GM18951 (cell line): Measurements from ENCODE around the gene ANO9.
"Not testable (repeated sequence)": the region's sequence is repeated elsewhere in the genome, so short reads cannot be mapped to it uniquely, and the experiment has no call there.

Source experiments
- POLR2A ChIP-seq: IDR thresholded peaks from 4 replicates; pipeline ENCODE4 v1.6.1; 2011; ENCODE audit warnings: mild to moderate bottlenecking; ENCODE audit not compliant: insufficient read length, insufficient read depth; ENCODE audit errors: extremely low read depth
- in situ Hi-C: fragments of 300-500 bp; cut with MboI; formaldehyde crosslinking; loops from one replicate; pipeline ENCODE4 v1.12.0; 2022; ENCODE audit warnings: low sequenced_read_pairs, mixed read lengths, inconsistent platforms; ENCODE audit not compliant: unreplicated experiment

The ANO9 gene

DNA sequence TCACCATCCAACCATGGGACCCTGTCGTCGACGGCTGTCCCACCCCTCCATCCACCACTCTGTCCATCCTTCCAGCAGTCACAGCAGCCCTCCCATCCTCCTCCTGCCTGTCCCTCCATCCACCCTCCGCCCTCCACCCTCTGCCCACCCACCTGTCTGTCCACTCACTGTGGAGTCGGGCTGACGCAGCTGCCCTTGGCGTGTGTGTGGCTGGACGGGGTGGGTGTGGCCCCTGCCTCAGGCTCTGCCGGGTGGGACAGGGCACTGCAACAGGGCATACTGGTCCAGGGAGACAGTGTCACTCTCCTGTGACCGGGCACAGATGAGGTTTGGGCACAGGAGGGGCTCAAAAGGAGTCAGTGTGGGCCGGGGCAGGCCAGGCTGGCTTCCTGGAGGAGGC, 45.9 kb downstream of the ANO9 start:
- in situ Hi-C loops = no loop called here
- no peak for TF ChIP-seq POLR2A

DNA sequence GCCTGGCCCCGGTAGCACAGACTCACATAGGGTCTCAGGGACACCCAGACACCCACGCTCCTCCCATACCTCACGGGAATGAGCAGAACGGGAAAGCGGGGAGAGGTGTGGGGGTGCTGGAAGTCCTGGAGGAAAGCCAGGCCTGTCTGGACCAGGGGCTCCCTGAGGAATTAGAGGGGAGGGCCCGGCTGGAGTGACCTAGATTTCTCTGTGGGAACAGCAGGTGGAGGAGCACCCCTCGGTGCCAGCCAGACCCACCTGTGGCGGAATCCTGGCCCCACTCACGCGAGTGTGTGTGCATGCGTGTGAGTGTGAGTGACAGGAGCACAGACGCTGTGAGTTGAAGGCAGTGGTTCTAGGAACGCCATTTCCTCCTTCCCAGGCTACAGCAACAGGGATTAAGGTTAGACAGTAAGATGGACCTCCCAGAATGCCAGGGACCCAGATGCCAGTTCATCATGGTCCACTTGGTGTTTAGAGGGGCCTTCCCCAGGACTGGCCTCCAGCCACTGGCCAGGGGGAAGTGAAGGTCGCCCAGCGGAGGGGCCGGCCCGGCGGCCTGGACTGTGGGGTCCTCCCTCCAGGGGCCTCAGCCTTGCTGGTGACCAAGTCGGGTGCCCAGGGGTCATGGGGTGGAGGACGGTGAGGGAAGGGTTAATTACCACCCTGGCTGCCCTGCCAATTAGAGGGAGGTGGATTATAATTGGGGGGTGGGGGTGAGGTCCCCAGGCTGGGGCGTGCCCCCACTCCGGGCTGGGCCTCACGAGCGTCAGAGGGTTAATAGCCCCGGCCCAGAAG, 46.8 kb downstream of the ANO9 start:
- TF ChIP-seq POLR2A = no peak
- in situ Hi-C loops = no loop called here

DNA sequence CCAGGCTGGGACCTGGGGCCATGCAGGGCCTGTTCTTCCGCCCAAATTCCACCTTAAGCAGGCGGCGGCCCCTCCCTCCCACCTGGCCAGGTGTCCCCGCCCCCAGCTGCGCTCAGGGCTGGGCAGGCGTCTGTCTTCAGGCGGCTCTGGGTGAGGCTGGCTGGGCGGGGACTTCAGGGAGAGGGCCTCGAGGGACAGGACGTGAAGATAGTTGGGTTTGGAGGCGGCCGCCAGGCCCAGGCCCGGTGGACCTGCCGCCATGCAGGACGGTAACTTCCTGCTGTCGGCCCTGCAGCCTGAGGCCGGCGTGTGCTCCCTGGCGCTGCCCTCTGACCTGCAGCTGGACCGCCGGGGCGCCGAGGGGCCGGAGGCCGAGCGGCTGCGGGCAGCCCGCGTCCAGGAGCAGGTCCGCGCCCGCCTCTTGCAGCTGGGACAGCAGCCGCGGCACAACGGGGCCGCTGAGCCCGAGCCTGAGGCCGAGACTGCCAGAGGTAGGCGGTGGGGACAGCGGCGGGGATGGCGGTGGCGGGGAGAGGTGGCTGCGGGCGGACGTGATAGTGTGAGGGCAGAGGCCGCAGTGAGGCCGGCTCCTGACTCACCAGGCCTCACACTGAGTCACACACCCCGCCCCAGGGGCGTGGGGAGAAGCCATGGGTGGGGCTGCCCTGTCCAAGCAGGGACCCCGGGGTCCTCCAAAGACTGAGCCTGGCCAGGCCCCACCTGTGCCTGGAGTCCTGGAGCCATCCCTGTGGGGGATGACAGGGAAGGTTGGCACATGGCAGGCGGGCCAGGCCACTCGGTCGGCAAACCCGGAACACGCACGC, 47.6 kb downstream of the ANO9 start, which contains the start of gene PKP3:
TSS of gene PKP3 (plus strand) at position 176 of the 824 bp plus-strand sequence. CDS start at position 260, 84 bp downstream.
- in situ Hi-C loops = no loop called here
- TF ChIP-seq POLR2A = no peak

DNA sequence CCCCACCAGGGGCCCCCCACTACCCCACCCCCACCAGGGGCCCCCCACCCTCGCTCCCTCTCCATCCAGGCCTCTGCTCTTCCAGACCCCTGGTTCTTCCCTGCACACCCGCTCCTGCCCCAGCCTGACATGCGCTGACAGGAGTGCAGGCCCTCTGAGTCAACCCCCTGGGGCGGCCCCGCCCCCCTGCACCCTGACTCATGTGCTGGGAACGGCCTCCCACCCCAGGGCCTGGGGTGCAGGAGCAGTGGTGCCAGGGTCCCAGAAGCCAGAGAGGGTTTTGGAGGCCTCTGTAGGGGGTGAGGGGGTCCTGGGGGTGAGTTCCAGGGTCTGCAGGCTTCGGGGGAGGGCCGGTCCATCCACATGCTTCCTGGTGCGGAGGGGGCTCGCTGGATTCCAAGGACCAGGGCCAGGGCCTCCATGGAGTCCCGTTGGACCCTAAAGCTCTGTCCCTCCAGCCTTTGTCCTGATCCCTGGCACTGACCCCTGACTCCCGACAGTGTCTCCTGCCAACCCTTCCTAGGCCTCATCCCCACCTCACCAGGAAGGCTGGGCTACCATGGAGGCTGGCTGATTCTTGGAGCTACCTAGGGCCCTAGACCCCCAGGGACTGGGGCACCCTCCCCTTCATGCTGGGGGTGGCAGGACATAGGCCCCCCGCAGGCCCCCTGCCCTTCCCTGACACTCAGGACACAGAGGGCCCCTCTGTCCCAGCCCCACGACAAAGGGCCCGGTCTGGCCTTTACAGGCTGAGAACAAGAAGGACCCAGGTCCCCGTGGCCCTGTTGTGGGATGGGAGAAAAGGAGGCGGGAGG, 48.4 kb downstream of the ANO9 start:
- in situ Hi-C loops = no loop called here
- TF ChIP-seq POLR2A = no peak

DNA sequence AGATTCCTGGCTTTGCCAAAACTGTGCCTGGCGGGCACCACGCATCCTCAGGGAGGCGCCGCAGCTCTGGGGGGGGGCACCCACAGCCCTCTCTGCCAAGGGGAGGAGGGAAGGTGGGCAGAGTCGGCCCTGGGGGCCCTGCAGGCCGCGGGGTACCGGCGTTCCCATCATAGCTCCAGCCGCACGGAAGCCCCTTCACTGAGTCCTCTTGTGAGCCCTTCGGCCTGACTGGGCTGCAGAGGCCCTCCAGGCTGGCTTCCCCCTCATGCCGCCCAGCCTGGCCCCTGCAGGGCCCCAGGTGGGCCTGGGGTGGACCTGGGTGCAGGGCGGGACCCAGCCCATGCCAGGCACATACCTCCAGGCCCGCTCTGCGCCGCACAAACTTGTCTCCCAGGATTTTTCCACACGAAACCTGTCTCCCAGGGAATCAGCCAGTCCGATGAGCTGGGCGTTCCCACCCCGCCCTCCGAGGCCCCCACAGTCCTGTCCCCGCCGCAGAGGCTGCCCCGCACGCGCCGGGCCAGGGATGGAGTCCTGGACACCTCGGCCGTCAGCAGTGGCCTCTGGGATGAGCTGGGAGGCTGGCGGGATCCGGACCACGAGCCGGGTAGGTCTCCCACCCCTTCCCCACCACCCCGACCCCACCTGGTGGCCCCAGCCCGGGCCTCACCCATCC, 49.6 kb downstream of the ANO9 start:
- in situ Hi-C loops = no loop called here

DNA sequence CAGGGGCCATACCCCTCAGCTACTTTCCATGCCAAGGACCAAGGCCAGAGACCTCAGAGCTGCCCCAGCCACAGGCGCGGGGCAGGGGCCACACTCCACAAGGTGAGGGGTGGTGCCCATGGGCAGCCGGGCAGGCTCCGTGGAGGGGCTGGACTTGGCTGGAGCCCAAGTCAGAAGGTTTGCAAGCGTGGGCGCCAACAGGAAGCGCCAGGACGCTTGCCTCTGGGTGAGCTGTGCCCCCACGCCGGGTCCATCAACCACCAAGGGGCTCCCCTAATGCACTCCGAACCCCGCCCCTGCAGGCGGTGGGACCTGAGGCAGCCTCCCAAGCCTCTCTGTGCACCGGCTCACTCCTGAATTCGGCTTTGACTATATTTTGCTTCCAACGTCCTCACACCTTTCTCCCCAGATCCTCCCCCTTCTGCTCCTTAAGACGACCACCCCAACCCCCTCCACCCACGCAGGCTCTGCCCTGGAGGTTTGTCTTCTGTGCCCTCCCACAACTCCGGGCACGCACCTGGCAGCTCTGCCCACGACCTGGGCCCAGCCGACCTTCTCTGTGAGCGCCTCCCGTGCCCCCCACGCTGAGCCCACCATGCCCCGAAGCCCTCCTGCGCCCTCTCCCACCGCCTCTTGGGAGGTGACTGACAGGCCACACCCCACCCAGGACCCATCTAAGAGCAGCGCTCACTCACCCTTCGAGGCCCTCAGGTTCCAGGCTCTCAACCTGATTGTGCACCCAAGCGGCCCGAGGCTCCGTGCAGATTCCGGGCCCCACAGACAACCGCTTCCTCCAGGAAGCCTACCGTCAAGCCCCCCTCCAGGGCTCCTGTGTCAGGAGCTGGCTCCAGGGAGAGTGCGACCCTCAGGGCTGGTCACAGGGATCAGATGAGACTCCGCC, 50.4 kb downstream of the ANO9 start:
- TF ChIP-seq POLR2A = no peak
- in situ Hi-C loops = no loop called here

More for the DNA sequence above, 49.6 kb downstream of the ANO9 start:
- no peak for TF ChIP-seq POLR2A

DNA sequence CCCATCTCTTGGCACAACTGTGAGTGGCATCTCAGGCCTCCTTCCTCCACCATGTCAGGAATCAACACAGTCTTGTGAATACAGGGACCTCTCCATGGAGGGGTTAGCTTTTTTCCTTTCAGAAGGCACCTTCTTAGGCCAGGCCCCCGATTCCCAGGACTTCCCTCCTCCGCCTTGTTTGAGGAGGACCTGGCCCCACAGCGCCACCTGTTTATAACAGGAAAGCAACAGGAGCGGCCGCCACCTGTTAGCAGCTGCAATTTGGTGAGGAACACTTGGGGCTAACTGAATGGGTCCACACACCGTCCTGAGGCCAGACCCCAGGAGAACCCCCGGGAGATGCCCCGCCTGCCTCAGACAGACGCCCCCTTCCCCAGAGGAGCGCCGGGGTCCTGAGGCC, 51.6 kb downstream of the ANO9 start:
- no peak for TF ChIP-seq POLR2A
- in situ Hi-C loops = no loop called here

DNA sequence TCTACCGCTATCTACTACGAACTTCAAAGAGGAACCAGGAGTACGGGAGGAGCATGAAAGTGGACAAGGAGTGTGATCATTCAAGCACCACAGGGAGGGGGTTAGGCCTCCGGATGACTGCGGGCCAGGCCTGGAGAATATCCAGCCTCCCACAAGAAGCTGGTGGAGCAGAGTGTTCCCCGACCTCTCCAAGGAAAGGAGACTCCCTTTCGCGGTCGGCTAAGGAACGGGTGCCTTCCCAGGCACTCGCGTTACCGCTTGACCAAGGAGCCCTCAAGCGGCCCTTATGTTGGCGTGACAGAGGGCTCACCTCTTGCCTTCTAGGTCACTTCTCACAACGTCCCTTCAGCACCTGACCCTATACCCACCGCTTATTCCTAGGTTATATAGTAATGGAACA, 52.4 kb downstream of the ANO9 start:
- in situ Hi-C loops = not testable (repeated sequence)

DNA sequence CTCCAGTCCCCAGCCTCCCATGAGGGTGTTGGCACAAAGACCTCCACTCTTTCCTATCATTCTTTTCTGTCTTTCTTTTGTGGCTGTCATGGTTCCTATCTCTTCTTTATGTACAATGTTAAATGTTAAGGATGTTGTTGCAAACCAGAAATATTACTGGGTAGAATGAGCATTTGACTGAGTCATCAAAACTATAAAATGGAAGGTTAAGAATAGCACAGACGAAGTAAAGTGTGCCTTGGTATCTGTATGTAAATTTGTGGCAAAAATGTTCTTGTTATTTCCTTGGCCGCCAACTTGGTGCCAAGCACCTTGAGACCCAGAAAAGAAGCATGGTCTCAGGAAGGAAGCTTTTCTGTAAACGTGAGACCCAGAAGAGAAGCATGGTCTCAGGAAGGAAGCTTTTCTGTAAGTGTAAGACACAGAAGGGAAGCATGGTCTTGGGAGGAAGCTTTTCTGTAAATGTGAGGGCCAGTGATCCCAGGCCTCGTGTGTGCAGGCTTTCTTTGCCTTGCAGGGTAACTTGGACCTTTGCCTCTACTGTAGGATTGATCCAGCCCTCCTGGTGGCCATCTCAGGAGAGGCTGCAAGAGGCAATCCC, 54.5 kb downstream of the ANO9 start:
- in situ Hi-C loops = no loop called here
- no peak for TF ChIP-seq POLR2A

DNA sequence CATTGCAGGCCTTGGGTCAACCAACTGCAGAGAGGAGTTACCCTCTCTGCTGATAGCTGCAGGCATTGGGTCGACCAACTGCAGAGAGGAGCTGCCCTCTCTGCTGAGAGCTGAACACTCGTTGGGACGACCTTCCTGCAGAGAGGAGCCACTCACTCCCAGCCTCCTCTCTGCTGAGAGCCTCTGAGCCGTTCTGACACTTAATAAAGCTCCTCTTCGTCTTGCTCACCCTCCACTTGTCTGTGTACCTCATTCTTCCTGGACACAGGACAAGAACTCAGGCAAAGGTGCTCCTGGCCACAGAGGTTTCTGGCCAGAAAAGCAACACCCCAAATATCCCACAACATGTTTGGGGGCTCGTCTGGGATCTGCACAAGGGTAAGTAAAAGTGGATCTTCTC, 55.3 kb downstream of the ANO9 start:
- in situ Hi-C loops = no loop called here
- TF ChIP-seq POLR2A = no peak

DNA sequence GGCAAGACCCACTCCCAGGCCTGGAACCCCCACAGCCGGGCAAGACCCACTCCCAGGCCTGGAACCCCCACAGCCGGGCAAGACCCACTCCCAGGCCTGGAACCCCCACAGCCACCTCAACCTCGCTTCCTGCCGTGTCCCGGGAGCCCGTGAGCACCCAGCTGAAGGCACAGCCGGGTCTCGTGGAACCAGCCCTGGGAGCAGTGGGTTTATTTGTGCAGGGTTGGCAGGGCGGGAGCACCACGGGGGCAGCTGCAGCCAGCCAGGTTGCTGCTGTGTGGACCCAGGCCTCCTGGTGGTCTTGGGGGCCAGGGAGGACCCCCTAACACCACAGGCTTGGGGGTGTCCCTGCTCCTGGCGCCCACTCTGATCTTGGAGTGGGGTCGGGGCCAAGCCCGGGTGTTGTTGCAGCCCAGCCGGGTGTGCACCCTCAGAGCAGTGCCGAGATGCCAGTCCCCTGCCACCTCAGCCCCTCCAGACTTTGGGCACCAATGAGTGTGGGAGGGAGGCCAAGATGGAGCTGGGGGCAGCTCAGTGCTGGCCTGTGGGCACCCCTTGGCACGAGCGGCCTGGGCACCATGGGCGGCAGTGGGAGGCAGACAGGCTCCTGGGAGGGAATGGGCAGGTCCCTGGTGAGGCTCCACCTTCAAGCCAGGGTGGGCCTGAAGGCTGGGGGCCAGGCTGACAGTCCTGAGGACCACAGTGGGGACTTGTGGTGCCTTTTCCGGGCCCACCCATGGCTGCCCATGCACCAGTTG, 56.0 kb downstream of the ANO9 start:
- in situ Hi-C loops = no loop called here
- TF ChIP-seq POLR2A = no peak
